ENCODE data around the gene KDM6A. TPM values are rescaled to one million over a fixed set of nuclear protein-coding genes. Genes with fewer than 3 reads are reported as not detected.
"Not testable (repeated sequence)": the region's sequence is repeated elsewhere in the genome, so short reads cannot be mapped to it uniquely, and the experiment has no call there.

Gene KDM6A
- total and polyA plus RNA-seq, 2 donors: 20.9 to 36.5 TPM

DNA sequence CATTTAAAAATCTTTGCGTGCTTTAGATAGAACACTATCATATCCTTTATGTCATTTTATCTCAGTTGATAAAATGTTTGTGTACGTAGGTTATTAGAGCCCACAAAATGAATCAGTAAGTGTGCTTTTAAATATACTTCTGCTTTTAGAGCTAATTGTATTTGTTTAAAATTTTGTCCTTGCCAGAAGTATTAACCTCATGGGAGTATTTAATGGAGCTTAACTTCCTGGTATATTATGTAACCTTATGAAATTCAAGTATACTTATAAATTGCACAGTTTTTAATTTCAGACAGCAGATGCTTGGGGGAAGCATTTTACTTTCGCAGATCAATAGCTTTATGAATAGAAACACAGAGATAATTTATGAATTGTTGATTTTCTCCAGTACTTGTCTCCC is 237.5 kb downstream of the KDM6A start:
- H3K27ac ChIP-seq (ENCODE audit: low read depth in 1 of 2, low read length in 1 of 2): no peak overlapping the region
- no peak for DNase-seq (ENCODE audit: low read depth in 6 of 9, low spot score in 9 of 9)
- H3K4me3 ChIP-seq (ENCODE audit: low read length in 2 of 2): no peak overlapping the region
- H3K27me3 ChIP-seq (ENCODE audit: control insufficient read depth in 2 of 2, insufficient read depth in 1 of 2, low read length in 1 of 2): no peaks in the 10 kb centered on the region
- H3K9me3 ChIP-seq (ENCODE audit: control insufficient read depth in 2 of 2, insufficient read depth in 1 of 2, low read length in 1 of 2): no peaks in the 10 kb centered on the region
- peaks cover 7 to 28% of the 10 kb centered on the region in 2 donors for H3K36me3 ChIP-seq (ENCODE audit: control insufficient read depth in 2 of 2, insufficient read depth in 2 of 2, low read length in 1 of 2)
- 99% methylated on average over 3 of the region's 3 CpGs for WGBS
- H3K4me1 ChIP-seq (ENCODE audit: control insufficient read depth in 2 of 2, insufficient read depth in 2 of 2, low read length in 2 of 2): no peaks in the 10 kb centered on the region

DNA sequence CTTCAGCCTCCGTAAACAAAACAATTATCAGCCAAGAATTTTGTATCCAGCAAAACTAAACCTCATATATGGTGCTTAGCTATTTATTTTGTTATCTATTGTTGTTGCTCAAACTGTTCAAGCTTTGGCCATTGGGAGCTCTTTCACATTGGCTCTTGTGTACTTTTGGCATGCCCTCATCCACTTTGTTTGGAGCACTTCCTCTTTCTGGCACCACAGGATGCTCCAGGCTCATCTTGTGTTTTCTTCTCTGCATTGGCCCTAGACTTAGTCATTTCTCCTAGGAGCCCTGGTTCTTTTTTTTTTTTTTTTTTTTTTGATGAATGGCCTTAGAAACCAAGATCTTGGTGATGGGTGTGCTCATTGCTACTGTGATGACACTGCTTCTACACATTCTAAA is 253.2 kb downstream of the KDM6A start:
- Histone ChIP-seq H3K4me1 (ENCODE audit: control insufficient read depth in 2 of 2, insufficient read depth in 2 of 2, low read length in 2 of 2) (no peaks in the 10 kb centered on the region), H3K4me3 (ENCODE audit: low read length in 2 of 2) (no peak overlapping the region), H3K9me3 (ENCODE audit: control insufficient read depth in 2 of 2, insufficient read depth in 1 of 2, low read length in 1 of 2) (no peaks in the 10 kb centered on the region), H3K36me3 (ENCODE audit: control insufficient read depth in 2 of 2, insufficient read depth in 2 of 2, low read length in 1 of 2) (no peaks in the 10 kb centered on the region), H3K27ac (ENCODE audit: low read depth in 1 of 2, low read length in 1 of 2) (no peak overlapping the region), H3K27me3 (ENCODE audit: control insufficient read depth in 2 of 2, insufficient read depth in 1 of 2, low read length in 1 of 2) (no peaks in the 10 kb centered on the region)
- no peak for DNase-seq (ENCODE audit: low read depth in 6 of 9, low spot score in 9 of 9)
- 100% methylated on average over 1 of the region's 1 CpG for WGBS

DNA sequence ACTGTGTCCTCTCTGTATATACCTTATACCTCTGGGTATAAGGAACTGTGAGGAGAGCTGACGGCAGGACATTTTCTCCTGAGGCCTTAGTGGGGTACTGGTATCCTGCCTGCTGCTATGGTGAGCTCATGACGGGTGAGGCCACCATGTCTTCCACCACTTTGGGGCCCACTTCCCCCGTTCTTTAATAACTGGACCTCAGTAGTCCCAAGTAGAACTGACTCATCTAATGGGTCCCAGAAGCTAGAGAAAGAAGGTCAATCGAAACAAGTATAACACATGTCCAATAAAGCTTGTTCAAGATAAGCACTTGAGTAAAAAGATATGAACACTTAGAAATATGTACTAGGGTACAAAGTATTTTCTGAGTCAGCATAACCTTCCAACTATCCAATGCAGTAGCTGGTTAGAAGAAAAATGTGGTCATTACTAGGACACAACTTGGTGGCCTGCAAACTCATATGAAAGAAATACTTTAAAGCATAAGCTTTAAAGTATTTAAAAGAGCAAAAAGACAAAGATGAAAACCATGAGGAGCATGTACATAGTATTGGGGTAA is 256.0 kb downstream of the KDM6A start:
- Histone ChIP-seq H3K27me3 (ENCODE audit: control insufficient read depth in 2 of 2, insufficient read depth in 1 of 2, low read length in 1 of 2) (no peaks in the 10 kb centered on the region), H3K36me3 (ENCODE audit: control insufficient read depth in 2 of 2, insufficient read depth in 2 of 2, low read length in 1 of 2) (no peaks in the 10 kb centered on the region), H3K27ac (ENCODE audit: low read depth in 1 of 2, low read length in 1 of 2) (no peak overlapping the region), H3K4me1 (ENCODE audit: control insufficient read depth in 2 of 2, insufficient read depth in 2 of 2, low read length in 2 of 2) (no peaks in the 10 kb centered on the region), H3K4me3 (ENCODE audit: low read length in 2 of 2) (no peak overlapping the region), H3K9me3 (ENCODE audit: control insufficient read depth in 2 of 2, insufficient read depth in 1 of 2, low read length in 1 of 2) (no peaks in the 10 kb centered on the region)
- 91% methylated on average over 4 of the region's 4 CpGs for WGBS
- DNase-seq (ENCODE audit: low read depth in 6 of 9, low spot score in 9 of 9): no peak

DNA sequence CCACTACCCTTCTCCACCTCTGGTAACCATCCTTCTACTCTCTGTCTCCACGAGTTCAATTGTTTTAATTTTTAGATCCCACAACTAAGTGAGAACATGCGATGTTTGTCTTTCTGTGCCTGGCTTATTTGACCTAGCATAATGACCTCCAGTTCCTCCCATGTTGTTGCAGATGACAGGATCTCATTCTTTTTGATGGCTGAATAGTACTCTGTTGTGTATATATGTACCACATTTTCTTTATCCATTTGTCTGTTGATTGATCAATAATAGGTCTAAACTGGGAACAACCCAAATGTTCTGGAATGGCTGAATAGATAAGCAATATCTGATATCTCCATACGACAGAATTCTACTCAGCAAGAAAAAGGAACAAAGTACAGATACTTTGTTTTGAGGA is 260.5 kb downstream of the KDM6A start:
- Histone ChIP-seq H3K4me3 (ENCODE audit: low read length in 2 of 2) (no peak overlapping the region), H3K9me3 (ENCODE audit: control insufficient read depth in 2 of 2, insufficient read depth in 1 of 2, low read length in 1 of 2) (no peaks in the 10 kb centered on the region), H3K27ac (ENCODE audit: low read depth in 1 of 2, low read length in 1 of 2) (no peak overlapping the region), H3K4me1 (ENCODE audit: control insufficient read depth in 2 of 2, insufficient read depth in 2 of 2, low read length in 2 of 2) (no peaks in the 10 kb centered on the region), H3K36me3 (ENCODE audit: control insufficient read depth in 2 of 2, insufficient read depth in 2 of 2, low read length in 1 of 2) (no peaks in the 10 kb centered on the region), H3K27me3 (ENCODE audit: control insufficient read depth in 2 of 2, insufficient read depth in 1 of 2, low read length in 1 of 2) (no peaks in the 10 kb centered on the region)
- 97% methylated on average over 3 of the region's 3 CpGs for WGBS
- no peak for DNase-seq (ENCODE audit: low read depth in 6 of 9, low spot score in 9 of 9)

DNA sequence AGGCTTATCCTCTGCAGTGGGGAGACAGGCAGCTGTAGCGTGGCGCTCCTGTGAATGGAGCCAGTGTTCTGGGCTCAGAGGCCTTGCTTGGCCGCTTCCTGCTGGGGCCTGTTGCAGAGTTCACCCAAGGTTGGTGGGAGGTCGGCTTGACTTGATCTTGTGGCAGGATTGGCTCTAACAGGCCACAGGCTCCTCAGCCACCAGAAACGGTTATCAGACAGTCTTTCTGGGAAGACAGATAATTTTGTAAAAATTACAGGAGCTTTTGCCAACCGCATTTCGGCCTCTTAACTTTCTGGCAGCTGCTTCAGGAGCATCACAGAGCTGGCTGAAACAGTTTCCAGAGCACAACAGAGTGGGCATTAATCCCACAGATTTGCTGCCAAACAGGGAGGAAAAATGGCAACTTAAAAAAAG is 261.3 kb downstream of the KDM6A start:
- no peaks in the 10 kb centered on the region for H3K9me3 ChIP-seq (ENCODE audit: control insufficient read depth in 2 of 2, insufficient read depth in 1 of 2, low read length in 1 of 2)
- WGBS: 97% methylated on average over 7 of the region's 7 CpGs
- no peak overlapping the region for H3K4me3 ChIP-seq (ENCODE audit: low read length in 2 of 2)
- no peaks in the 10 kb centered on the region for H3K4me1 ChIP-seq (ENCODE audit: control insufficient read depth in 2 of 2, insufficient read depth in 2 of 2, low read length in 2 of 2)
- H3K27me3 ChIP-seq (ENCODE audit: control insufficient read depth in 2 of 2, insufficient read depth in 1 of 2, low read length in 1 of 2): no peaks in the 10 kb centered on the region
- no peak overlapping the region for H3K27ac ChIP-seq (ENCODE audit: low read depth in 1 of 2, low read length in 1 of 2)
- H3K36me3 ChIP-seq (ENCODE audit: control insufficient read depth in 2 of 2, insufficient read depth in 2 of 2, low read length in 1 of 2): no peaks in the 10 kb centered on the region
- peak in 1 of 9 donors; percentile 6 for DNase-seq (ENCODE audit: low read depth in 6 of 9, low spot score in 9 of 9)

DNA sequence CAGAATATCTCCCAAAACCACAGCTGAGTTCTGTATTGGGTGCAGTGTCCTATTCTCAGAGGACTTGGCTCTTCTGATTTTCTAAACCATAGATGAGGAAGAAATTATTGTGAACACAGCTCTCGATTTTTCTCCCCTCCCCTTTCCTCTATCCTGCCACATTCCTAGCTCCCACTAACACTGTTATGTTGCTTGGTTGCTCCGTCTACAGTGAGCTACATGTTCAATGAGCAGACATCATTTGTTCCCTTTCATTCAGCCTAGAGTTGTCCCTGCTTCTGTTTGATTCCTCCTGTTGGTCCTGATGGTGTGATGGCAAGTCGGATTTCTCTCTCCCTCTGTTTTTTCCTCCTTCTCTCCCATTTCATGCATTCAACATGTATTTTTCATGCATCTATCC is 261.8 kb downstream of the KDM6A start:
- H3K4me1 ChIP-seq (ENCODE audit: control insufficient read depth in 2 of 2, insufficient read depth in 2 of 2, low read length in 2 of 2): no peaks in the 10 kb centered on the region
- no peaks in the 10 kb centered on the region for H3K36me3 ChIP-seq (ENCODE audit: control insufficient read depth in 2 of 2, insufficient read depth in 2 of 2, low read length in 1 of 2)
- no peak overlapping the region for H3K27ac ChIP-seq (ENCODE audit: low read depth in 1 of 2, low read length in 1 of 2)
- H3K4me3 ChIP-seq (ENCODE audit: low read length in 2 of 2): no peak overlapping the region
- DNase-seq (ENCODE audit: low read depth in 6 of 9, low spot score in 9 of 9): peak in 1 of 9 donors; percentile 23
- H3K27me3 ChIP-seq (ENCODE audit: control insufficient read depth in 2 of 2, insufficient read depth in 1 of 2, low read length in 1 of 2): no peaks in the 10 kb centered on the region
- 96% methylated on average over 3 of the region's 3 CpGs for WGBS
- no peaks in the 10 kb centered on the region for H3K9me3 ChIP-seq (ENCODE audit: control insufficient read depth in 2 of 2, insufficient read depth in 1 of 2, low read length in 1 of 2)

DNA sequence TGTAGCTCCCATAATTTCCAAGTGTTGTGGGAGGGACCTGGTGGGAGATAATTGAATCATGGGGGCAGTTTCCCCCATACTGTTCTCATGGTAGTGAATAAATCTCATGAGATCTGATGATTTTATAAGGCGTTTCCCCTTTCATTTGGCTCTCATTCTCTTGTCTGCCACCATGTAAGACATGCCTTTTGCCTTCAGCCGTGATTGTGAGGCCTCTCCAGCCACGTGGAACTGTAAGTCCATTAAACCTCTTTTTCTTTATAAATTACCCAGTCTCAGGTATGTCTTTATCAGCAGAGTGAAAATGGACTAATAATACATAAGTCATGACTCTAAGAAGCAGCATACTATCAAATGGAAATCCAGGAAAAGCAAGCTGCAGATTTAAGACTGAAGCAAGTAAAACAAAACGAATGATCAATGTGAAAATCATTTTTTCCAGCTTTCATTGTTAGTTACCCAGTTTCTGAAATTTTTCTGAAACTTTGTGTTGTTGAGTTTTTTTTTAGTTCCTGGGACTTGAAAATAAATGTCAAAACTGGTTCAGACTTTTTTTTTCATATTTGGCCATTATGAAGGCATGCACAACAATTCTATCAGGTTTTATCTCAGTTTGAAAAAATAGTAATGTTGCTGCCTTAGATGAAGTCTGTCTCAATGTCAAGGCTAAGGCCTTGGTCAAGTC is 262.5 kb downstream of the KDM6A start:
- WGBS: 96% methylated on average over 4 of the region's 4 CpGs
- DNase-seq (ENCODE audit: low read depth in 6 of 9, low spot score in 9 of 9): peak in 1 of 9 donors; percentile 57
- not testable (repeated sequence) for H3K9me3 ChIP-seq (ENCODE audit: control insufficient read depth in 2 of 2, insufficient read depth in 1 of 2, low read length in 1 of 2); H3K27ac ChIP-seq (ENCODE audit: low read depth in 1 of 2, low read length in 1 of 2); H3K27me3 ChIP-seq (ENCODE audit: control insufficient read depth in 2 of 2, insufficient read depth in 1 of 2, low read length in 1 of 2); H3K4me1 ChIP-seq (ENCODE audit: control insufficient read depth in 2 of 2, insufficient read depth in 2 of 2, low read length in 2 of 2); H3K4me3 ChIP-seq (ENCODE audit: low read length in 2 of 2); H3K36me3 ChIP-seq (ENCODE audit: control insufficient read depth in 2 of 2, insufficient read depth in 2 of 2, low read length in 1 of 2)

DNA sequence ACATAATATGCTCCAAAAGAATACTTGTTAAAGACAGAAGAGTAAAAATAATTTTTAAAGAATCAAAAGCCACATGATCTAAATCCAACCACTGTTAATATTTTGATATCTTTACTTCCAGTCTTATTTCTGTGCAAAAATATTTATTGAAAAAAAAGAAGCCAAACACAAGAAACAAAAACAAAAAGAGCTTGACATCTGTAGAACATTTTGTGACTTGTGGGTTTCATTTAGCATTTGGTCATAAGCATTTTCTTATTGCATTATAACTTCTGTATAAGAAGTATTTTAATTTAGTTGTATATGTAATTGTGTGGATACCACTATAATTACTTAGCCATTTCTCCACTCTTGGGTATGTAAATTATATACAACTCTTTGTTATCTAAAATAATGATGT is 264.5 kb downstream of the KDM6A start:
- Histone ChIP-seq H3K36me3 (ENCODE audit: control insufficient read depth in 2 of 2, insufficient read depth in 2 of 2, low read length in 1 of 2) (no peaks in the 10 kb centered on the region), H3K27ac (ENCODE audit: low read depth in 1 of 2, low read length in 1 of 2) (no peak overlapping the region), H3K4me1 (ENCODE audit: control insufficient read depth in 2 of 2, insufficient read depth in 2 of 2, low read length in 2 of 2) (no peaks in the 10 kb centered on the region), H3K9me3 (ENCODE audit: control insufficient read depth in 2 of 2, insufficient read depth in 1 of 2, low read length in 1 of 2) (no peaks in the 10 kb centered on the region), H3K4me3 (ENCODE audit: low read length in 2 of 2) (no peak overlapping the region), H3K27me3 (ENCODE audit: control insufficient read depth in 2 of 2, insufficient read depth in 1 of 2, low read length in 1 of 2) (no peaks in the 10 kb centered on the region)
- DNase-seq (ENCODE audit: low read depth in 6 of 9, low spot score in 9 of 9): peak in 1 of 9 donors; percentile 32

DNA sequence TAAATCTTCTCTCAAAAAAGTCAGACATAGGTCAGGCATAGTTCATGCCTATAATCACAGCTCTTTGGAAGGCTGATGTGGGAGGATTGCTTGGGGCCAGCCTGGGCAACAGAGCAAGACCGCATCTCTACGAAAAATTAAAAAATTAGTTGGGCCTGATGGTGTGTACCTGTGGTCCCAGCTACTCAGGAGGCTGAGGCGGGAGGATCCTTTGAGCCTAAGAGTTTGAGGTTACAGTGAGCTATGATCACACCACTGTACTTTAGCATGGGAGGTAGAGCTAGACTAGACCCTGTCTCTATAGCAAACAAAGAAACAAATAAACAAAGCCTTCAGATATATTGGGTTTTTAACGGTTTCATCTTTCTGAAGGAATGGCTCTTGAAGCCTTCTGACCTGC is 265.5 kb downstream of the KDM6A start:
- 98% methylated on average over 4 of the region's 4 CpGs for WGBS
- Histone ChIP-seq H3K27me3 (ENCODE audit: control insufficient read depth in 2 of 2, insufficient read depth in 1 of 2, low read length in 1 of 2) (no peaks in the 10 kb centered on the region), H3K36me3 (ENCODE audit: control insufficient read depth in 2 of 2, insufficient read depth in 2 of 2, low read length in 1 of 2) (no peaks in the 10 kb centered on the region), H3K4me3 (ENCODE audit: low read length in 2 of 2) (no peak overlapping the region), H3K4me1 (ENCODE audit: control insufficient read depth in 2 of 2, insufficient read depth in 2 of 2, low read length in 2 of 2) (no peaks in the 10 kb centered on the region), H3K9me3 (ENCODE audit: control insufficient read depth in 2 of 2, insufficient read depth in 1 of 2, low read length in 1 of 2) (no peaks in the 10 kb centered on the region), H3K27ac (ENCODE audit: low read depth in 1 of 2, low read length in 1 of 2) (no peak overlapping the region)
- DNase-seq (ENCODE audit: low read depth in 6 of 9, low spot score in 9 of 9): peak in 1 of 9 donors; percentile 29
